RWPE1 (cell line): ENCODE data around the gene ANKRD39.
A peak's percentile ranks its signal among the peaks of the same experiment; 100 is the strongest.

Experiments used
- CTCF ChIA-PET: fragments of 350-600 bp; sonication (Branson Sonifier 250); formaldehyde crosslinking; extraction: SDS; loops from one replicate; lab custom pipeline; 2021; lab: Yijun Ruan, JAX
- POLR2A ChIA-PET: fragments of 400-600 bp; formaldehyde crosslinking; extraction: SDS; loops from one replicate; lab custom pipeline; 2020; ENCODE audit warnings: antibody characterized with exemption; ENCODE audit not compliant: low non-redundant PET; lab: Yijun Ruan, JAX
- DNase-seq: peaks from one replicate; pipeline ENCODE4 v3.0.0; 2012; ENCODE audit warnings: low spot score
- H3K27ac ChIP-seq: fragments of 450-650 bp; 2 replicates; pipeline ENCODE4 v1.5.1; 2017
- TF ChIP-seq, protein P1 (sequence below): fragments of 450-650 bp; conservative IDR thresholded peaks from 2 replicates; pipeline ENCODE4 v1.5.1; 2017; ENCODE audit warnings: low read depth, mild to moderate bottlenecking

Gene ANKRD39

DNA sequence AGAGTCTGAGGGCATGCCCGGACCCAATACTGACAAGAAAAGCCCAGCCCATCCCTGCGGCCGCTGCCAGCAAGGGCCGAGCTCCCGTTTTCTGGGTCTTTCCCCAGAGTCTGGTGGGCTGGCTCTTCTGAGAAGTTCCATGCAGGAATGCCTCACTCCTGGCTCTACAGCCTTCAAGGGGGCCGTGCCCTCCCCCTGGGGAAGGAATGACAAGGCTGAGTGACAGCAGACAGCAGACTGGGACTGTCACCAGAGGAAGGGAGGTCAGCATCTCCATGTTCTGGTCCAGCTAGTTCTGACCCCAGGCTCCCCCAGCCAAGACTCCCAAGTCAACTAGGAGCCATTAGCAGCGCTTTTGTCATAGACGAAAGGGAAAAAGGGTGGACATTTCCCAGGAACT, 25.1 kb upstream of the ANKRD39 start:
- H3K27ac ChIP-seq = peak overlapping the region; percentile 45
- POLR2A ChIA-PET = interaction anchor here (2.0 kb wide), 1 partner anchor 45 kb away, joined by 5 read pairs; no protein-coding TSS in a partner anchor

DNA sequence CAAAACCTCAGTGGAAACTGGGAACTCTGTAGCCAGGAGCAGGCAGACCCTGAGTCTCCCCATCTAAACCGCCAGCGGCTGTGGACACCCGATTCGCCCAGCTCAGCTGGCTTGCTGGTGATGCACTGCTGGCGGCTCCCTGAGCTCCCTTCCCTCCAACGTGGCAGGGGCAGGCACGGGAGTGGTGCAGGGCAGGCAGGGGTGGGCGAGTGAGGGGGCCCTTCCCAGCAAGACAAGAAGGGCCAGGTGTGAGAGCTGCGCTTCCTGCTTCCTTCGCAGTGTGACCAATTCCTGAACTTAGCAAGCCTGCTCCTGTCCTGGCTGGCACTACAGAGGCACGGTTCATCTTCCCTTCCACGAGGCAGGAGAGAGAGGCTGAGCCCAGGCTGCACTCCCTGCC, 24.4 kb upstream of the ANKRD39 start:
- TF ChIP-seq, protein P1, sequence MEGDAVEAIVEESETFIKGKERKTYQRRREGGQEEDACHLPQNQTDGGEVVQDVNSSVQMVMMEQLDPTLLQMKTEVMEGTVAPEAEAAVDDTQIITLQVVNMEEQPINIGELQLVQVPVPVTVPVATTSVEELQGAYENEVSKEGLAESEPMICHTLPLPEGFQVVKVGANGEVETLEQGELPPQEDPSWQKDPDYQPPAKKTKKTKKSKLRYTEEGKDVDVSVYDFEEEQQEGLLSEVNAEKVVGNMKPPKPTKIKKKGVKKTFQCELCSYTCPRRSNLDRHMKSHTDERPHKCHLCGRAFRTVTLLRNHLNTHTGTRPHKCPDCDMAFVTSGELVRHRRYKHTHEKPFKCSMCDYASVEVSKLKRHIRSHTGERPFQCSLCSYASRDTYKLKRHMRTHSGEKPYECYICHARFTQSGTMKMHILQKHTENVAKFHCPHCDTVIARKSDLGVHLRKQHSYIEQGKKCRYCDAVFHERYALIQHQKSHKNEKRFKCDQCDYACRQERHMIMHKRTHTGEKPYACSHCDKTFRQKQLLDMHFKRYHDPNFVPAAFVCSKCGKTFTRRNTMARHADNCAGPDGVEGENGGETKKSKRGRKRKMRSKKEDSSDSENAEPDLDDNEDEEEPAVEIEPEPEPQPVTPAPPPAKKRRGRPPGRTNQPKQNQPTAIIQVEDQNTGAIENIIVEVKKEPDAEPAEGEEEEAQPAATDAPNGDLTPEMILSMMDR = no peak
- ChIA-PET CTCF (interaction anchor here (0.6 kb wide), 1 partner anchor 783 kb away, joined by 5 read pairs; no protein-coding TSS in a partner anchor), POLR2A (interaction anchor here (1.0 kb wide), 1 partner anchor 44 kb away, joined by 3 read pairs; no protein-coding TSS in a partner anchor)
- no peak for DNase-seq
- H3K27ac ChIP-seq = peak overlapping the region; percentile 45

More for the DNA sequence above, 25.1 kb upstream of the ANKRD39 start:
- no peak for DNase-seq
- CTCF ChIA-PET = interaction anchor here (0.6 kb wide), 1 partner anchor 44 kb away, joined by 3 read pairs; no protein-coding TSS in a partner anchor
- TF ChIP-seq, protein P1 = no peak

DNA sequence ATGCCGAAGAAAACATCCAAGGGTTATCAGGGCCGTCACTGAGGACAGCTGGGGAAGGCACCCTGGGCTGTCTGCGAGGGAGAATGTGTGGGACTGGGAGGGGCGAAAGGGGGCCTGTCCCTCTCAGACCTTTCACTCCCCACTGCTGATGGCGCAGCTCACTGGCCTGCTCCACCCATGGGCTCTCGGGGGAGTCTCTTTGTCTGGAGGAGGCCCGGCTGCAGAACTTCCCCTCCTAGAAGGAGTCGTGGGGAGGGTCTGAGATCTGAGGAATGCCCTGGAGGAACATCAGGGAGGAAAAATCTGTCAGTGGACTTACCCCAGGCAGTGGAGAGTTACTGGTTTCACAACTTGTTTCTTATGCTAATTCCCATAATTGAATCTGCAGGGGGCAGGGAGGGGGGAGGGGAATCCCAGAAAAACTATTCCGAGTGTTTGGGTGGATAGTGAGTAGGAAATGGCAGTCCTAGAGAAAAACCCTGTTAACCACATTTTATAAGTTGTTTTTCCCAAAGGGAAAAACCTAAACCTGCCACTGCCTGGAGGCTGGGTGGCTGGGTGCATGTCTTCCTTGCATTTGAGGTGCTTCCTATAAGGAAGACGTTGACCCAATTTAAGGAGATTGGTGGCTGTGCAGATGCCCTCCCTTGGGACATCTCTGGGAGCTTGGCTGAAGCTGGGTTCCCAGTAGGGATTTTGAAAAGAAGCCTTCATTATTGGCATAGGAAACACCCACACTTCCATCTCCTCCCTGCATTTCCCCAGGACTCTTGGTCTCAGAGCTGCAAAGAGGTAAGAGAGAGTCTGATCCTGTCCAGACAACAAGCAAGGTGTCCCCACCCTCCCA, 23.8 kb upstream of the ANKRD39 start:
- POLR2A ChIA-PET = interaction anchor here (1.0 kb wide), 1 partner anchor 45 kb away, joined by 3 read pairs; no protein-coding TSS in a partner anchor
- no peak for DNase-seq
- TF ChIP-seq, protein P1 = no peak
- CTCF ChIA-PET = no interaction called here
- H3K27ac ChIP-seq = peak overlapping the region; percentile 45

DNA sequence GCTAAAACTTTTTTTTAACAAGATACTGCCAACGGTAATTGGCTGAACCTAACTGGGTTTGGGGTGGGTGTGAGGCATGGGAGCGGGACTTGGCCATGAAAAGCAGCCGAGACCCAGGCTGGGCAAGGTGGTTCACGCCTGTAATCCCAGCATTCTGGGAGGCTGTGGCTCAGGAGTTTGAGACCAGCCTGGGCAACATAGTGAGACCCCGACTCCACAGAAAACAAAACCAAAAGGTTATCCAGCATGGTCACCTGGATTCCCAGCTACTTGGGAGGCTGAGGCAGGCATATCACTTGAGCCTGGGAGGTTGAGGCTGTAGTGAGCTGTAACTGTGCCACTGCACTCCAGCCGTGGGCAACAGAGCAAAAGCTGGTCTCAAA, 23.1 kb upstream of the ANKRD39 start:
- POLR2A ChIA-PET = no interaction called here
- CTCF ChIA-PET = interaction anchor here (1.0 kb wide), 1 partner anchor 12 kb away, joined by 3 read pairs; no protein-coding TSS in a partner anchor
- H3K27ac ChIP-seq = no peak overlapping the region
- DNase-seq = no peak
- TF ChIP-seq, protein P1 = no peak

DNA sequence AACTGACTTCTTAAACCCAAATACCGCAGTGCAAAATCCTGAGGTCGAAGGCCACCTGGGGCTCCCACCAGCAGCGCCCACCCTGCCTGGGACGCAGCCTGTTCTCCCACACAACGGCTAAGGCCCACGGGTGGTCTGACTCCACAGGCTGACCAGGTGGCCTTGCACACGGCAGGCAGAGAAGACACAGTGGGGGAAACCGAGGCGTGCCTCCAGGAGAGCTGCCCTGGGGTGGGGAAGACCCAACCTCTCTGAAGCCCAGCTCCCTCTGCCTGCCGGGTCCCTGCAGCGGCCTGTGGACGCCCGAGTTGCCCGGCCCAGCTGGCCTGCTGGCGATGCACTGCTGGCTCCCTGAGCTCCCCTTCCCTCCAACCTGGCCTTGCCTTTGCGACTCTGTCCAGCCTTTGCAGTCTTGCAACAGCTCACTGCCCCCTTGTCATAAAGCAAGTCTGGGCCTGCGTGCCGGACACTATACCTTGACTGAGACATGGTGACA, 21.8 kb upstream of the ANKRD39 start:
- ChIA-PET POLR2A (no interaction called here), CTCF (interaction anchor here (0.6 to 0.7 kb wide), 4 partner anchors 15 to 559 kb away, joined by 3 to 6 read pairs (median 3); no protein-coding TSS in a partner anchor)
- no peak for DNase-seq
- TF ChIP-seq, protein P1 = no peak
- H3K27ac ChIP-seq = no peak overlapping the region

DNA sequence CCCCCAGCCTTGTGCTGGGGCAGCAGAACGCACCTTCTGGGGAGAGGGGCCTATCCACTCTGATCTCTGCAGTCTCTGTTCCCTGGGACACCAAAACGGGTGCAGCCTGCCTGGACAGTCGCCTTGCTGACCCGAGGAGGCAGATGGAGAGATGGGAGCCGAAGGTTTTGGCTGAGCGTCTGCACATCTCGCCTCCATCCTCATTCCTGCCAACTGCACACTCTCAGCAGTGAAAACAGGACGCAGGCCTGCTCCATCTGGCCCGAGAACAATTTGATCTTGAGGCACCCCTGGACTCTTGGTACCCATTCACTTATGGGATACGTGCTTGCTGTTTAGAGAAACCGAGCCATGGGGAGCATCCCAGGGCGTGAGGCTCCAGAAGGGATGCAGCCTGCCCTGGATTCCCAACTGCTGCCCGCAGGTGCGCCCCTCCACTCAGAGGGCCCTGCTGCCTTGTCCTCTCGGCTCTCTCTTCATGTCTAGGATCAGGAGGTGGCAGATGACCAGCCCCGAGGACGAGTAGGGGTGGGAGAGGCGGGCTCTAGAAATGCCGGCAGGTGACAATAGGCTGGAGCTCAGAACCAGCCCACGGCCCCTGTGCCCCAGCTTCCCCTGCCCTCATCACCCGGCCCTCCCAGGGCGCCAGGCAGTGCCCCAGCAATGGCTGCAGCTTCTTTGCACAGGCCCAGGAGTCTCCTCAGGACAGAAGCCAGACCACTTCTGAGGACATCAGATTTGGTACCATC, 21.2 kb upstream of the ANKRD39 start:
- TF ChIP-seq, protein P1 = no peak
- no peak overlapping the region for H3K27ac ChIP-seq
- DNase-seq = no peak
- CTCF ChIA-PET = interaction anchor here (0.6 kb wide), 3 partner anchors 72 to 558 kb away, joined by 3 read pairs; no protein-coding TSS in a partner anchor
- POLR2A ChIA-PET = no interaction called here
